NCI-H345 treated with DMSO at 0.1 percent for 48 hours (cell line): Measurements from ENCODE around the gene PLCH2.
"Not testable (repeated sequence)": the region's sequence is repeated elsewhere in the genome, so short reads cannot be mapped to it uniquely, and the experiment has no call there.

ENCODE experiments used
- DNase-seq: peaks from one replicate; lab custom pipeline; 2025; ENCODE audit not compliant: unreplicated experiment; lab: John Stamatoyannopoulos, UW

PLCH2 gene

DNA sequence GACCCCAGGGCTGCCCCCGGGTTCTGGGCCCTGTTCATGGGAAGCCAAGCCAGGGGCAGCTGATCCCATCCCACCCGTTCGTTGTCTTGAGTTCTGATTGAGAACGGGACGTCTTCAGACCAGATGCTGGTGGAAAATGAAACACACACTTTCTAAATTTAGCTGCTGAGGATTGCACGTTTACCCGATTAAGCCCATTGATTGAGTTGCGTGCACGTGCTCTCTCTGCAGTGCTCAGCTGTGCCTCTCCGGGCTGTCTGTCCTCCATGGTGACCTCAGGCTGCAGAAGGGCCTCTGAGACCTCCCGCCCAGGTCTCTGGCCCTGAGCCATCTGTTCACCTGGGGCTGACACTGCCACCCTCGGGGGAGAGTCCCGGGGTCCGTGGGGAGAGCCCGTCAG lies 36.7 kb upstream of the PLCH2 start:
- DNase-seq, result no peak

DNA sequence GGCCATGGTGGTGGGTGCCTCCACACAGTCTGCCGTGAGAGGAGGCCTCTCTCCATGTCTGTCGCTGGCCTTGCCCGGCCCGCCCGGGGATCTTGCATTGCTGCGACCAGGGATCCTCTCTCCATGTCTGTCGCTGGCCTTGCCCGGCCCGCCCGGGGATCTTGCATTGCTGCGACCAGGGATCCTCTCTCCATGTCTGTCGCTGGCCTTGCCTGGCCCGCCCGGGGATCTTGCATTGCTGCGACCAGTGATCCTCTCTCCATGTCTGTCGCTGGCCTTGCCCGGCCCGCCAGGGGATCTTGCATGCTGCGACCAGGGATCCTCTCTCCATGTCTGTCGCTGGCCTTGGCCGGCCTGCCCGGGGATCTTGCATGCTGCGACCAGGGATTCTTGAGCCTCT lies 35.7 kb upstream of the PLCH2 start:
- not testable (repeated sequence) for DNase-seq

DNA sequence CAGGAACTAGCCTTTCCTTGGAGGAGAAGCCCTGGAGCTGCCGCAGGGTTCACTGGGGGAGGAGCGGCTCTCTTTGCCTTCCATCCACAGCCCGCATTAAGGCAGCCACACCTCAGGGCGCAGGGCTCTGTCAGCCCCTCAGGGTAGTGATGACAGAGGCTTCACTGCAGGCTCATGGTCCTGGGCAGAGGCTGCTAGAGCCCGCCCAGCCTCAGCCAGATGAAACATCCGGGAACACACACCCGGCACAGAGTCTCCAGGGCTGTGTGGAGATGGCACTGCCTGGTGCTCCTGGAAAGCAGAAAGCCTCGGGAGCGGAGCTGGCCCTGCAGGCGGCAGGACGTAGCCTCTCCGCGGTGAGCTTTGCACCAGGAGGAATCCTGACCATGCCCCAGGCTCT lies 34.3 kb upstream of the PLCH2 start:
- no peak for DNase-seq

DNA sequence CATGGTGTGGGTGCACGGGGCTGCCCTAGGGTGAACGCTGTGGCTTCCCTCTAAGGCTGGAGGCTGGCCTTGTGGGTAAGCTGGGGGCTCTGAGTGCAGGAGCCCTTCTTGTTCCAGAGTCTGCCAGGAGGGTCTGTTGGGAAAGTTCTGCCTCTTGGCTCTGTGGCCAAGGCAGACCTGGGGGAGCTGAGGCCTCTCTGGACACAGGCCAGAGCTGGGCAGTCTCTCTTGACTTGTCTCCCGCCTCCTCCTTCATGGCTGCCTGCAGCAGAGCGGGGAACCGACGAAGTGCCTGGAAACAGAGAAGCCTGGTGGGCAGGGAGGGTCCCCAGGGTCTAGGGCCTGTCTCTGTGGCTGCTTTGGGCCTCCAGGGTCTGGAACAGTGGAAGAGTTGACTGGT lies 33.4 kb upstream of the PLCH2 start:
- no peak for DNase-seq

DNA sequence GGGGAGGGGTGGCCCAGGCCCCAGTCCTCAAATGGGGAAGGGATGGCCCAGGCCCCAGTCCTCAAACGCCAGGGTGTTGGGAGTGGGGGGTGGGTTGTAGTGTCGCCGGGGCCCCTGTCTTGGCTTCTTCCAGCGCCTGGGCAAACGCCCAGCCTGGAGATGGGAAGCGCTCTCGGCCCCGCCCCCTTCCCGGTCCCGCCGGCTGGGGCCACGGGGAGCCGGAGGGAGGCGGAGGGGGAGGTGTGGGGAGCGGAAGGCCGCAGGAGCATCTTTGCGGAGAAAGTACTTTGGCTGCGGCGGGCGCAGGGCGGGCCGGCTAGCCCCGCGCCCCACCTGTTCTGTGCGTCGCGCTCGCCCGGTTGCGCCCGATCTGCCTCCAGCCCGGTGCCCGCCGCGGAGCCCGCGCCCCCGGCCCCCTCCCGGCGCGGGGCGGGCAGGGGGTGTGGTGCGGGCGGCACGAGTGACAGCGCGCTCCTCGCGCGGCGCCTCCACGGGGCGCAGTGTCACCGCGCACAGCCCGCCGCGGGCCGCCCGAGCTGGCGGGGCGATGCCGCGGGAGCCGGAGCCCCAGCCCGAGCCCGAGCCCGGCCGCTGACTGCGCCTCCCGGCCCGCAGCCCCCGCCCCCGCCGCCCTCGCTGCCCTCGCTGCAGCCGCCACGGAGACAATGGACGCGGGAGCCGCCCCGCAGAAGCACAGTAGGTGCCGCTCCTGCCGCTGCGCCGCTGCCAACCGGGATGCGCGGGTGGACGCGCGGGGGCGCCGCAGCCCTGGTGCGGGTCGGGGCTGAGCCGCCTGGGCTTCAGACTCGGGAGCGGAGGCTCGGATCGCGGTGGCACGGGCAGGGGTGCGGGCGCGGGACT lies 32.6 kb upstream of the PLCH2 start:
- no peak for DNase-seq

DNA sequence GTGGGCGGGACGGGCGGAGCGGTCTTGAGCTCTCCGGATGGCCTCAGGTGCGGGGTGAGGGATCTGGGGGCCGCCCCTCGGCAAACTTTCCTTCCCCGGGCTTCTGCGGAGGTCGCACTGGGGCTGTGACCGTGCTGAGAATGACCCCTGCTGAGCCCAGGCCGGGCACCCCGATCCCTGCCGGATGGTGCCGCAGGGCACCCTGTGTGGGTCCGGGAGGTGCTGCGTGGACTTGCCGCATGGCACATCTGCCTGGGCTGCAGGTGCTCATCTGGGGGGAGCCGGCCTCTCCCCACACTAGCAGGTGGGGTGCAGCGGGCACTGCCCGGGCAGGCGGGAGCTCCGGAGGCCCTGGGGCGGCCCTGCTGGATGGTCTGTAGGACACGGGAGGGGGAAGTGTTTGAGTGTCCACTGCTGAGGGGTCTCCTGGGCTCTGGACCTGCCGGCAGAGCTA lies 31.9 kb upstream of the PLCH2 start:
- no peak for DNase-seq

DNA sequence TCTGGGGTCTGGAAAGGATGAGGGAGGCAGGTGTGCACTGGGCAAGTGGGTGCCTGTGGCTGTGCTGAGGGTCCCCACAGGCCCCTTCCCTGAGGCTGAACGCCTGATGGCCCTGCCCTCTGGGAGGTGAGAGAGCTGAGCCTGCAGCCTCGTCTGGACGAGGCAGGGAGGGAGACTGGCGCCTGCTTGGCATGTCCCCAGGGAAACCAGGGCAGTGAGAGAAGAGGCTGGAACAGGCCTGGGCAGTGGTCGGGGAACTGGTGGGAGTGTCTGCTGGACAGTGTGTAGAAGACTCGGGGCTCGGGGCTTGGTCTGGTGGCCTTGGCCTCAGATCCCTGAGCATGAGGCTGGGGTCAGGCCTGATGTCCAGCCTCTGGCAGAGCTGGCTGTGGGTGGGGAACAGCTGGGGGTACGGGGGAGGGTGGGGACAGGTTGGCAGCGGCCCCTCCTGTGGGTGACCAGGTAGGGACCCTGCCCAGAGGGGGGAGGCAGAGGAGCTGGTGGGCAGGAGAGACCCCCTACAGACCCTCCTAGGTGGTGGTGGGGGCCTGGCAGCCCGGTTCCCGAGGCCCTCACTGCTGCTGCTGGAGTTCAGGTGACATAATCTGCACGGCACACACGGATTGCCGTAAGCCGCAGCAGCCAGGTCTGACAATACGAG lies 30.8 kb upstream of the PLCH2 start:
- no peak for DNase-seq

DNA sequence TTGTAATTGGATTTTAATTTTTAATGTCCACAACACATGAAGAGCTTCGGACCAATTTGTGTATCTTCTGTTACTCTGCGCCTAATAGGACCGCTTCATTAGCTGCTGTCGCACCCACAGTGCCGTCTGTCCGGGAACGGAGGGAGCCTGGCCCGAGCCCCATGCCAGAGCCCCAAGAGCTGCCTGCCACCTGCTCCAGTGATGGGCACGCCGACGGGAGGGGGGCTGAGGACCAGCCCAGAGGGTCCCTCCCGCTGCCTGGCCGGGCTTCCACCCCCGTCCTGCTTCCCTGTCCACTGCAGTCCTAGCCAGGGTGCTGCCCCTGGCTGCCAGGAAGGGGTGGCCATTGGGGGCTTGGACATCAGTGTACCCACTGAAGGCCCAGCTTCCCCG lies 30.3 kb upstream of the PLCH2 start:
- DNase-seq, result no peak

DNA sequence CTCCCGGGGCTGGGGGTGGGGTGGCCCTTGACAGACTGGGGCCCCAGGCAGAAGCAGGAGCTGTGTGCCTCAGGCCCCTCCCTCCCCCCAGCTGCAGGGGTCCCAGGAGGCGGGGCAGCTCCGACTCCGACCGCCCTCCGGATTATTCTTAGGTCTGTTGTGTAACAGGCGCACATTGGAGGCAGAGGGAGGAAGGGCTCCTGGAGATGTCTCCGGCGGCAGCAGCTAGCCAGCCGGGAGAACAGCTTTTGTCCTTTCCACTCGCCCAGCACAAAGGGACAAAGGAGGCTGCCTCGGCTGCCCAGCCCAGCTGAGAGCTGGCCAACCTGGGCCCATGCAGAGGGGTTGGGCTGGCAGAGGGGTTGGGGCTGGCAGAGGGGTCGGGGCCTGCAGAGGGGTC lies 29.7 kb upstream of the PLCH2 start:
- DNase-seq, result no peak

DNA sequence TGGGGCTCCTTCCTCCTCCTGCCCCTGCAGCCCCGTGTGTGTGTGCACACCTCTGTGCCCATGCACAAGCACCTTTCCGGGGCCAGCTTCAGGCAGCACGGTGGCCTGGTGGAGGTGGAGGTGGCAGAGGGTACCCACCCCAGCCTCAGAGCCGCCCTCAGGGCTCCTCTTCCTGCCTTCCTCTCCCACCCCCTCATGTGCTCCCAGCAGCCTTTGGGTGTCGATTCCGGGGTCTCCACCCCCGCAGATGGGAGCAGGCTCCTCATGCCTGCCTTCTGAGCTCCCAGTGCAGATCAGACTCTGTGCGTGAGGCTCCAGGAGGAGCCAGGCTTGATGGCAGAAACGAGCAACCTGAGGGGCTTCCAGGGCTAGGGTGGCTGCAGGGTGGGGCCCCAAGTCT lies 29.2 kb upstream of the PLCH2 start:
- DNase-seq, result no peak

DNA sequence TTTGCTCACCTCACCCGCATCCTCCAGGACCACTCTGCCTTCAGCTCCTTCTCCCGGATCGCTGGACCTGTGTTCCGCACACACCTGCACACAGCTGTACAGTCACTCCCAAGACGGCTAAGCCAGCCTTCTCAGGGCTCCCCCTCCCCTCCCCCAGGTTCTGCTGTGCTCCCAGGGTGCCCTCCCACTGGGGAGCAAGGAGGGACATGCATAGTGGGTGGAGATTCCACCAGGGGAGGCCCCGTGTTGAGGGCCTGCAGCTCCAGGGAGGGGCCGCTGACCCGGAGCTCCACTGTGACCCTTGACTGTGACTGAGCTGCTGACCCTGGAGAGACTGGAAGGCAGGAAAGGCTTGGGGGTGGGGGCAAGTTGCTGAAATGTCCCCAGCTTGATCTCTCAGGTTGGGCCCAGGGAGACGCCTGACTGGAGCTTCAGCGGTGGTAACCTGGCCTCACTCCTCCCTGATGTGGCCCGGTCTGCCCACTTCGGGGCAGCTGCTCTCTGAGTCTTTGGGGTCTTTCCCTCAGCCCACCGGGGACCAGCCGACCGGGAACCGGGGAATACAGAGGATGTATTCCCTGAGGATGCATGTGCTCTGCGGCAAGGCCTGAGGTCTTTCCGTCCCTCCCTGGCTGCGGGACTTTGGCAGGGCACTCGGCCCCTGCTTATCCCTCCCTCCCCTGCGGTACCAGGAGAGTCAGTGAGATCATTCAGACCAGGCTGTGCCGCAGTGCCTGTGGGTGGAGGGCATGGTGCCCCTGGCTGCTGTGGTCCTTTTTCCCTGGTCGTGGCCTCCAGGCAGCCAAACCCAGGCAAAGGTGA lies 28.6 kb upstream of the PLCH2 start:
- DNase-seq, result no peak

DNA sequence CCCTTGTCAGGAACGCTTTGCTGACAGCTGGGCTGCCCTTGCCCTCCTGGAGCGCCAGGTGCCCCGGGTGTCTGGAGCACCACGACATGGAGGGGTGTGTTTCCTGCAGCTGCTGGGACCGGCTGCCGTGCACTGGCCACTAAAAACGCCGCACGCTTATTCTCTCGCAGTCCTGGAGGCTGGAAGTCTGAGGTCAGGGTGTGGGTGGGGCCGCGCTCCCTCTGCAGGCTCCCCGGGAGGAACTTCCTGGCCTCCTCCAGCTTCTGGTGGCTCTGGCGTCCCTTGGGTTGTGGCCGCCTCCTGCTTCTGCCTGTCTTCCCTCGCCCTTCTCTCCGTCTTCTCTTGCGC lies 28.0 kb upstream of the PLCH2 start:
- no peak for DNase-seq

DNA sequence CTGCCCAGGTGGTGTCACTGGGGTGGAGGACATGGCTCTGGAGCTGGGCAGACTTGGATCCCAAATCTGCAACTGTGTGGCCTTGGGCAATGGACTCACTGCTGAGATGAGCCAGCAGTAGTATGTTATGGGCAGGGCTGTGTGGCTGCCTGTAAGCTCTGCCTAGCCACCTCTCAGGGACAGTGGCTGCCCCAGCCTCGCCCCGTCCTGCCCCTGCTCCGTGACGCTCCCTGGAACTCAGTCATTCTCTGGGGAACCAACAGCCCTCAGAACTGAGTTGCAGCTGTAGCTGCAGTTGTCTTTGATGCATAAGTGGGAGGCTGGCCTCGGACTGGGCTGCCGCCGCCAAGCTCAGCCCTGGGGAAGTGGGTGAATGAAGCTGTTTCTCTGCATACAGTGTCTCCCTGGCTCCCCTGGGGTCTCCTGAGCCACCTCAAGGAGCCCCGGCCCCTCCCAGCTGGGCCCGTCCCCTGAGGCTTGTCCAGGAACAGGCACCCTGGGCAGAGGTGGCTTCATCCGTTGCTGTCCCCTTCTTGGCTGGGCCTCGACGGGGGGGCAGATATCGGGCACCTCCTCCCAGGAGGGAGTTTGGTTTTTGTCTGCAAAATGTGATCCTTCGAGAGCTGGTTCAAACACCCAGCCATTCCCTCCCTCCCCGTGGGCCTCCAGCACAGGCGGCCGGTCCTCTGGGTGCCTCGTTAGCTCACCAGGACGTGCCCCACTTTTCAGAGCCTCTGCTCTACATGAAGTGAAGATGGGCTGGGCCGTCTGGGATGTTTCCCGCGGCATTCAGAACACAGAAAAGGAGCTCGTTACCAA lies 26.2 kb upstream of the PLCH2 start:
- DNase-seq, result no peak

DNA sequence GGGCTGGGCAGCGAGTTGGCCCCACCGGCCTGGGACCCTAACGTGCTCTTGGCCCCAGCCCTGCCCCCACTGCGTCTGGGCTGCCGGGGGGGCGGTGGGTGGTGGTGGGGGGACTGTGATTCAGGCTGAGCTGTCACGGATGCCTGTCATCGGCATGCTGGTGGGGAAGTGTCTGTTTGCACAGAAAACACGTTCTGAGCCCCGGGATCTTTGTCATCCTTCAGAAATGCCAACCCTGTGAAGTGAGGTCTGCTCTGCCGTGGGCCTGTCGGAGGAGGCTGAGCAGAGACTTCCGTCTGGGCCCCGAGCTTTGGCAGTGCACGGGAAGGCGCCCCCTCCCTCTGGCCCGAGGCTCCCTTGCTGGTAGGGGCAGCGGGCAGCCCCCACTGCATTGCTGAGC lies 24.3 kb upstream of the PLCH2 start:
- DNase-seq, result no peak

DNA sequence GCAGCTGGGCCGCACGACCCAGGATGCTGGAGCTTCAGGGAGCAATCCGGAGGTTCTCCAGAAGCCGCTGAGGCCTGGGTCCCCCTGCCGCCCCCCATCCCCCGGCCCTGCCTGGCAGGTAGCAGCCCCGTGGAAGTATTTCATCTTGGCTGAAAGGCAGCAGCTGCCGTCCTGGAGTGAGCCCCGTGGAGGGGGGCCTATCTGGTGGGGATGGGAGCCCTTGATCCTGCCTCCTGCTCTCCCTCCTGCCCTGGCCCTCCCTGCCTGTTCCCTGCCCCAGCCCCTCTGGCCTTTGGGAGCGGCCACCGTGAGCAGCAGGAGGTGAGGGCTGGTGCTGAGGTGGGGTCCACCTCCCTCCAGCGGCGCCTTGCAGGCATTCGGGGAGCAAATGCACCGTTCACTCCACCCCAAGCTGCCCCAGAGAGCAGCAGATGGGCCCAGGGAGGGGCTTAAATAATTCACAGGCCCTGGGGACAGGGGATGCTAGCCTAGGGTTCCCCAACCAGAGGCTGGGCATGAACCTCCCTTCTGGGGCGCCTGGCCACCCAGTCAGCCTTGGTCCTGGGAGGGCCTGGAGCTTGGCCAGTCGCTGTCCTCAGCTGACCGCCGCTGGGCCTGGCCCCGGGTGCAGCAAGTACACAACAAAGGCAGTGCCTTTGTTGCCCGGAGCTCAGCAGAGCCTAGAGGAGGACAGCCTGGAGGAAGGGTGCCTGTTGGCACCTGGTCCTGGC lies 23.7 kb upstream of the PLCH2 start:
- DNase-seq, result no peak

DNA sequence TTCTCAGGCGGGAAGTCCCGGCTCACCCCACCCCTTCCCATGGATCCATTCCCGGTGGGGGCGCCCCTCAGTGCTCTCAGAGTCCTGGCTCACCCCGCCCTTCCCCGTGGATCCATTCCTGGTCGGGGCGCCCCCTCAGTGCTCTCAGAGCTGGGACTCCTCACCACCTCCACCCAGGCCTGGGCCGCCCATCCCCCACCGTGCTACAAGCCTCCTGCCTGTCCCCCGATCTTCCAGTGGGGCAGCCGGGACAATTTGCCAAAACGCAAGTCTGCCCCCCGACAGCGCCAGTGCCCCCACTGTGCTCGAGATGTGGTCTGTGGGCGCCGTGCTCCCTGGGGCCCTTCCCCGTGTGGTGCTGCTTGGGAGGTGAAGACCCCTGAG lies 23.2 kb upstream of the PLCH2 start:
- DNase-seq, result no peak

DNA sequence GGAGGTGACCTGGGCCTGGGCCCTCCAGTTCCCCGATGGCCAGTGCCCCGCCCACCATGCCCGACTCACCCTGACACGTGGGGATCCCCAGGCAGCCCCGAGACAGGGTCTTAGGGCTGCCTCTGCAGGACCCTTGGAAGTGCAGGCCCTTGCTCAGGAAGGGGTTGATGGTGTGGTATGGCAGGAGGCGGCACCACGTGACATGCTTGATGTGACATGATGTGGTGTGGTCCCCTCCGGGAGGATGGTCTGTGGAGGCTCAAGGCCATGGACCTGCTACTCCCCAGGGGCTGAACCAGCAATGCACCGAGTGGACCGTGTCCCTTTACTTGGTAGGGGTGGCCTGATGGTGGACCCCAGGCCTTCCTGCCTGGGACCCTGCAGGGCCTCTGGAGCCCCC lies 21.9 kb upstream of the PLCH2 start:
- no peak for DNase-seq

DNA sequence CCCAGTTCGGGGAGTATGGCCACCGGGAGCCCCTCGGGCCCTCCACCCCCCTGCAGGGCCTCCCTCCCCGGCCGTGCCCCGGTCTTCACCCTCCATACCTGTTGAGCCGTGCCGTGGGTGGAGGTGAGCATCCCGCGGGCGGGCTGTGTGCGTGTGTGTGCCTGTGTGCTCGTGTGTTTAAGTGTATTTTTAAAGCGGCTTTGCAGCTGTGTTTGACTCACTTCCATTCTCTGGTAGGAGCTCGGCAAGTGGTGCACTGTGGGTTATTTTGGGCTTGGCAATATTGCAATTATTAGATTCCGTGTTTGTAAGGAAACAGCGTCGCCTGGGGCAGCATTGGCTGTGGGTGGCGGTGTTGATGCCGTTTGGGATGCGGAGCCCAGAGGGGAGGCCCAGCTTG lies 20.3 kb upstream of the PLCH2 start:
- no peak for DNase-seq

DNA sequence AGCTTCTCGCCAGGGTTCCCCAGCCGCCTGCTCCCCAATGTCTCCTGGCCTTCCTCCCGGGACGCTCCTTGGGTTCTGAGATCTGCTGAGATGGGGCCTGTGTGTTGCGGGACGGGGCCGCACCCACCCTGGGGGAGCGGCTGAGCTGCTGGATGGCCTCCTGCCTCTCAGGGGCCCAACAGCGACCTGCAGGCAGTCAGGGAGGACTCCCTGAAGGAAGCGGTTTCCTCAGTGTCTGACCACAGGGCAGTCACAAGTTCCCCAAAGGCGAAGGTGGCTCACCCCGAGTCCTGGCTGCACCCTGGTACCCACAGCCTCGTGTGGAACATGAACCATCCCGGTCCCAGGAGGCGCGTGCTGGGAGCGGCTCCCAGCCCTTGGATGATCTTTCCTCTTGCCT lies 18.6 kb upstream of the PLCH2 start:
- DNase-seq, result no peak

DNA sequence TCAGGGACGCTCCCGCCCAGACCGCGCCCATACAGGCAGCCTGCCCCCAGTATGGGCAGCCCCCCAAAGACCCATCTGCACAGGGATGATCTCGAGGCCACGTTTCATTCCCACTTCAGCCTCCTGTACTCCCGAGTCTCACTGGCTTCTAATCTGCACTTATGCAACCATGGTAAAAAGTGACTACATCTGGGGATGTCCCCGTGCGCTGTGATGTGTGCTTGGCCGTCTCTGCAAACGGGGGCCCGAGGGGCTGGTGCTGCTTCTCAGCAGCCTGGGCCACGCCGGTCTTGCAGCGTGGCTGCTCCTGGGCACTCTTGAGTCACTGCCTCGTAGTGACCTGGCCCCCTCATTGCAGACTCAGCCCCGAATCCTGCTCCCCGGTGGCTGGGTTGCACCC lies 17.4 kb upstream of the PLCH2 start:
- no peak for DNase-seq
